HUES6 (cell line): ENCODE results near the gene SIN3B.

Experiments used
- H3K27ac ChIP-seq: 2 replicates; pipeline ENCODE4 v1.7.0; 2013; ENCODE audit warnings: low read depth, mild to moderate bottlenecking, low read length, inconsistent platforms
- H3K27me3 ChIP-seq: 2 replicates; pipeline ENCODE4 v1.6.1; 2013; ENCODE audit warnings: low read length; ENCODE audit not compliant: control insufficient read depth, insufficient read depth
- H3K36me3 ChIP-seq: 2 replicates; pipeline ENCODE4 v1.6.1; 2013; ENCODE audit warnings: low read length; ENCODE audit not compliant: control insufficient read depth, insufficient read depth
- H3K4me1 ChIP-seq: 2 replicates; pipeline ENCODE4 v1.6.1; 2013; ENCODE audit warnings: low read length; ENCODE audit not compliant: control insufficient read depth, insufficient read depth
- H3K4me3 ChIP-seq: 2 replicates; pipeline ENCODE4 v1.5.1; 2013; ENCODE audit warnings: low read depth, low read length
- H3K9ac ChIP-seq: one replicate; pipeline ENCODE4 v1.6.1; 2013; ENCODE audit warnings: mild to moderate bottlenecking, low read length
- H3K9me3 ChIP-seq: 2 replicates; pipeline ENCODE4 v1.6.1; 2013; ENCODE audit warnings: low read depth, low read length; ENCODE audit not compliant: control insufficient read depth, insufficient read depth

The SIN3B gene

DNA sequence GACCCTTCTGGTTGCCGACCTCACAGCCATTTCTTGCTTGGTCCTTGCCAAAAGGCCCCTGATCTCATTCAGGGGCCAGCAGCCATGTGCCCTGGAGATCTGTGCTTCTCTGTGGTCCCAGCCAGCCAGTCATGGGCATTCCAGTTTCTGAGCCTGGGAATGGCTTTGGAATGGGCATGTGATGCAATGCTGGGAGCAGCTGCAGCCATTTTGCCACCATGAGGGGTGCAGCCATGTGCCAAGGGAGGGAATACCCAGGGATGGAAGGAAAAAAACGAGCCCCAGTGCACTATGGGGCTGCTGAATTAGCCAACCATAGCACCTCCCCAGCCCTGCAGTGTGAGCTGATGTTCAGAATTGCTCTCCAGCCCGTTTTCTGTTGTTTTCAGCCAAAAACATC is 85.9 kb downstream of the SIN3B start:
- Histone ChIP-seq H3K4me3 (no peak overlapping the region), H3K36me3 (no peaks in the 10 kb centered on the region), H3K9me3 (peaks cover 29% of the 10 kb centered on the region), H3K27me3 (no peaks in the 10 kb centered on the region), H3K27ac (no peak overlapping the region), H3K4me1 (no peaks in the 10 kb centered on the region), H3K9ac (no peak overlapping the region)

DNA sequence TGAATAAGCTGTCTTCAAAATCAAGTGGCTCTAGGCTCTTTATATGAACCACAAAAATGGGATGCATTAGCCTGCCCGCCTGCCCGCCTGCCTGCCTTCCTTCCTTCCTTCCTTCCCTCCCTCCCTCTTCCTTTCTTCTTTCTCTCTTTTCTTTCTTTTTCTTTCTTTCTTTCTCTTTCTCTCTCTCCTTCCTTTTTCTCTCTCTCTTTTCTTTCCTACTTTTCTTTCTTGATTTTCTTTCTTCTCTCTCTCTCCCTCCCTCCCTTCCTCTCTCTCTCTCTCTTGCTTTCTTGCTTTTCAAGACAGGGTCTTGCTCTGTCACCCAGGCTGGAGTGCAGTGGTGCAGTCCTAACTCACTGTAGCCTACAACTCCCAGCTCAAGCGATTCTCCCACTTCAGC is 86.5 kb downstream of the SIN3B start:
- Histone ChIP-seq H3K27me3 (no peaks in the 10 kb centered on the region), H3K4me3 (no peak overlapping the region), H3K4me1 (no peaks in the 10 kb centered on the region), H3K9me3 (peaks cover 29% of the 10 kb centered on the region), H3K27ac (no peak overlapping the region), H3K9ac (no peak overlapping the region), H3K36me3 (no peaks in the 10 kb centered on the region)

DNA sequence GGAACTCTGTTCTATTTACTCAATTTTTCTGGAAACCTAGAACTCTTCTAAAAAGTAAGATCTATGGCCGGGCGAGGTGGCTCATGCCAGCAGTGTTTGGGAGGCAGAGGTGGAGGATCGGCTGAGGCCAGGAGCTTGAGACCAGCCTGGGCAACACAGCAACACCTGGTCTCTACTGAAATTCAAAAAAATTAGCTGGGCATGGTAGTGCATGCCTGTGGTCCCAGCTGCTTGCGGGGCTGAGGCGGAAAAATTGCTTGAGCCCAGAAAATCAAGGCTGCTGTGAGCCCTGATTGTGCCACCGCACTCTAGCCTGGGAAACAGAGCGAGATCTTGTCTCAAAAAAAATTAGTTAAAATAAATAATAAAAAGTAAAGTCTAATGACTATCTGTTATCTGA is 88.2 kb downstream of the SIN3B start:
- no peaks in the 10 kb centered on the region for H3K4me1 ChIP-seq
- peaks cover 25% of the 10 kb centered on the region for H3K9me3 ChIP-seq
- H3K27me3 ChIP-seq = no peaks in the 10 kb centered on the region
- H3K27ac ChIP-seq = no peak overlapping the region
- no peak overlapping the region for H3K9ac ChIP-seq
- no peak overlapping the region for H3K4me3 ChIP-seq
- no peaks in the 10 kb centered on the region for H3K36me3 ChIP-seq

- Histone ChIP-seq H3K4me3 (no peak overlapping the region), H3K27ac (no peak overlapping the region), H3K27me3 (no peaks in the 10 kb centered on the region), H3K4me1 (no peaks in the 10 kb centered on the region), H3K9me3 (peaks cover 13% of the 10 kb centered on the region), H3K9ac (no peak overlapping the region), H3K36me3 (no peaks in the 10 kb centered on the region)
Observed at GRCh38 chr19:16919496-16919895, 90.3 kb downstream of the SIN3B start.

- no peak overlapping the region for H3K9ac ChIP-seq
- no peak overlapping the region for H3K27ac ChIP-seq
- no peaks in the 10 kb centered on the region for H3K4me1 ChIP-seq
- H3K4me3 ChIP-seq = no peak overlapping the region
- no peaks in the 10 kb centered on the region for H3K36me3 ChIP-seq
- H3K9me3 ChIP-seq = peaks cover 15% of the 10 kb centered on the region
- no peaks in the 10 kb centered on the region for H3K27me3 ChIP-seq
Observed at GRCh38 chr19:16920816-16921529, 91.8 kb downstream of the SIN3B start.

DNA sequence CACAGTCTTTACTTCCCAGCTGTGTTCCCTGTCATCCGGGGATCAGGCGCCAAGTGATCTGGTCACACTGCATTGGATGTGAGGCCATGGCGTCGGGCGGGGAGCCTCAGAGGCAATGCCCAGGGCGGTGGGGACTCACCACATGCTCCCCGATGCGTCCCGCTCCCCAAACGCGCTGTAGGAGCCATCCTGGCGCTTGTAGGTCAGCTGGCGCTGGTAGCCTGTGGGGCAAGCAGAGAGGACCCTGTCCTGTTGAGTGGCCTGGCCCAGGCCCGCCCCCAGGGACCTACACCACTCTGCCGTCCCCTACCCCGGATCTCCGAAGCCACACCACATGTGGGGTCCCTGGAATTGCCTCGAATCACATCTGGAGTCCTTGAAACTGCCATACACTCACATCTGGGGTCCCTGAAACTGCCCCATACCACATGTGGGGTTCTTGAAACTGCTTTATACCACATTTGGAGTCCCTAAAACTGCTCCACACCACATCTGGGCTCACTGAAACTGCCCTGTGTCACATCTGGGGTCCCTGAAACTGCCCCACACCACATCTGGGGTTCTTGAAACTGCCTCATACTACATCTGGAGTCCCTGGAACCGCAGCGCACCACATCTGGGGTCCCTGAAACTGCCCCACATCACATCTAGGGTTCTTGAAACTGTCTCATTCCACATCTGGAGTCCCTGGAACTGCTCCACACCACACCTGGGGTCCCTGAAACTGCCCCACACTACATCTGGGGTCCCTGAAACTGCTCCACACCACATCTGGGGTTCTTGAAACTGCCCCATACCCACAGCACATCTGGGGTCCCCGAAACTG is 92.8 kb downstream of the SIN3B start:
- Histone ChIP-seq H3K27ac (no peak overlapping the region), H3K9me3 (peaks cover 15% of the 10 kb centered on the region), H3K27me3 (no peaks in the 10 kb centered on the region), H3K9ac (no peak overlapping the region), H3K4me3 (no peak overlapping the region), H3K4me1 (no peaks in the 10 kb centered on the region), H3K36me3 (no peaks in the 10 kb centered on the region)

- Histone ChIP-seq H3K4me3 (no peak overlapping the region), H3K9me3 (peaks cover 15% of the 10 kb centered on the region), H3K27ac (no peak overlapping the region), H3K27me3 (no peaks in the 10 kb centered on the region), H3K4me1 (no peaks in the 10 kb centered on the region), H3K9ac (no peak overlapping the region), H3K36me3 (no peaks in the 10 kb centered on the region)
Observed at GRCh38 chr19:16922592-16922934, 93.4 kb downstream of the SIN3B start.

GRCh38 chr19:16922949-16923348 is 93.8 kb downstream of the SIN3B start:
- no peaks in the 10 kb centered on the region for H3K36me3 ChIP-seq
- H3K27me3 ChIP-seq = no peaks in the 10 kb centered on the region
- H3K27ac ChIP-seq = no peak overlapping the region
- H3K4me1 ChIP-seq = no peaks in the 10 kb centered on the region
- peaks cover 15% of the 10 kb centered on the region for H3K9me3 ChIP-seq
- H3K4me3 ChIP-seq = no peak overlapping the region
- H3K9ac ChIP-seq = no peak overlapping the region

- Histone ChIP-seq H3K36me3 (no peaks in the 10 kb centered on the region), H3K4me1 (no peaks in the 10 kb centered on the region), H3K4me3 (no peak overlapping the region), H3K27ac (no peak overlapping the region), H3K9me3 (peaks cover 6% of the 10 kb centered on the region; the same call in 1 of the 2 replicates), H3K27me3 (no peaks in the 10 kb centered on the region), H3K9ac (no peak overlapping the region)
Observed at GRCh38 chr19:16927883-16928282, 98.7 kb downstream of the SIN3B start.

- Histone ChIP-seq H3K27me3 (no peaks in the 10 kb centered on the region), H3K4me1 (no peaks in the 10 kb centered on the region), H3K4me3 (no peak overlapping the region), H3K9ac (no peak overlapping the region), H3K9me3 (peaks cover 6% of the 10 kb centered on the region), H3K36me3 (no peaks in the 10 kb centered on the region), H3K27ac (no peak overlapping the region)
Observed at GRCh38 chr19:16928351-16928750, 99.2 kb downstream of the SIN3B start.

DNA sequence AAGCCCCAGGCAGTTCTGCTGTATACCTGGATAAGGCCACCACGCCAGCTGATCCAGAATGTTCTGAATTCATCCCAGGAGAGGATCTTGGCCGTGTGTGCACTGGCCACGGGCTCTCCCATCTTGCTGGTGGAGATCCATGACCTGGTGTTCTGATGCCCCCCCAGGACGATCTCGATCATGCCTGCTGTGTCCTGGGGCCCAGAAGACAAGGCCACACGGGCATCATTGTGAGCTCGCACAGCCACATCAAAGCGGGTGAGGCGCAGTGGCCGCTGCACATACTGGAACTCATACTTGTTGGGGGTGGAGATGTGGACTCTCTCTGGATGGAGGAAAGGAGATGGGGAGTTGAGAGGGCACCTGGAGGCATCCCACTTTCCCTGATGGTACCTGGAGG is 99.7 kb downstream of the SIN3B start:
- Histone ChIP-seq H3K27me3 (no peaks in the 10 kb centered on the region), H3K9me3 (peaks cover 12% of the 10 kb centered on the region), H3K27ac (no peak overlapping the region), H3K9ac (peak overlapping the region; percentile 7), H3K4me3 (no peak overlapping the region), H3K36me3 (no peaks in the 10 kb centered on the region), H3K4me1 (no peaks in the 10 kb centered on the region)
